NCI-H524 (cell line): ENCODE measurements around the gene ARMCX4.
"Not testable (repeated sequence)": the region's sequence is repeated elsewhere in the genome, so short reads cannot be mapped to it uniquely, and the experiment has no call there.

Experiments used
- DNase-seq, 2 experiments: peaks; one replicate each; lab custom pipeline; 2025; lab: John Stamatoyannopoulos, UW

The ARMCX4 gene

GRCh38 chrX:101485212-101485949, at the start of gene ARMCX4:
Gene ARMCX4 (plus strand): TSS chrX:101485456. CDS start chrX:101488590, 3,134 bp downstream.
- DNase-seq: peak; percentile 76 to 93

GRCh38 chrX:101442085-101442484, 43.2 kb upstream of the ARMCX4 start:
- no peak for DNase-seq

GRCh38 chrX:101449279-101449678, 36.0 kb upstream of the ARMCX4 start:
- no peak for DNase-seq

GRCh38 chrX:101450085-101450484, 35.2 kb upstream of the ARMCX4 start:
- no peak for DNase-seq

- DNase-seq: no peak
Measured at GRCh38 chrX:101450961-101451360, 34.3 kb upstream of the ARMCX4 start.

GRCh38 chrX:101452056-101452455, 33.2 kb upstream of the ARMCX4 start:
- no peak for DNase-seq

GRCh38 chrX:101460669-101461068, 24.6 kb upstream of the ARMCX4 start:
- peak; percentile 1 to 30 for DNase-seq

- peak in 1 of 2 experiments; percentile 47 for DNase-seq
Measured at GRCh38 chrX:101462892-101463291, 22.4 kb upstream of the ARMCX4 start.

- no peak for DNase-seq
Measured at GRCh38 chrX:101478366-101478765, 6.9 kb upstream of the ARMCX4 start.

GRCh38 chrX:101482296-101482695, 3.0 kb upstream of the ARMCX4 start:
- no peak for DNase-seq

GRCh38 chrX:101483705-101484104, 1.6 kb upstream of the ARMCX4 start:
- peak in 1 of 2 experiments; percentile 22 for DNase-seq

GRCh38 chrX:101484135-101484534, 1.1 kb upstream of the ARMCX4 start:
- no peak for DNase-seq

GRCh38 chrX:101488796-101489195, 3.5 kb downstream of the ARMCX4 start:
- DNase-seq: no peak

GRCh38 chrX:101491943-101492342, 6.7 kb downstream of the ARMCX4 start:
- no peak for DNase-seq

GRCh38 chrX:101493225-101493624, 8.0 kb downstream of the ARMCX4 start:
- no peak for DNase-seq

GRCh38 chrX:101502929-101503328, 17.7 kb downstream of the ARMCX4 start:
- DNase-seq: not testable (repeated sequence)

- no peak for DNase-seq
Measured at GRCh38 chrX:101507372-101507771, 22.1 kb downstream of the ARMCX4 start.

- DNase-seq: no peak
Measured at GRCh38 chrX:101507986-101508385, 22.7 kb downstream of the ARMCX4 start.

- DNase-seq: no peak
Measured at GRCh38 chrX:101530944-101531343, 45.7 kb downstream of the ARMCX4 start.
